Motor neuron (in vitro differentiated cells): Measurements from ENCODE around the gene SF3A1. TPM values are rescaled to one million over a fixed set of nuclear protein-coding genes. Genes with fewer than 3 reads are reported as not detected.
A peak's percentile ranks its signal among the peaks of the same experiment; 100 is the strongest.

ENCODE experiments used
- ATAC-seq, 8 experiments: fragments of 200-7000 bp; cut with Tn5 transposase; replicated peaks in 6 of 8; 2 replicates each; pipeline ENCODE4 v1.8.0; 2021; ENCODE audit warnings: mild to moderate bottlenecking in 8 of 8, moderate library complexity in 8 of 8
- H3K27ac ChIP-seq, 2 donors: fragments of 250-450 bp; sonication (Bioruptor Pico); 2 replicates each; pipeline ENCODE4 v1.9.0; 2021; ENCODE audit warnings: antibody characterized with exemption in 2 of 2, mild to moderate bottlenecking in 2 of 2, moderate library complexity in 1 of 2
- H3K4me1 ChIP-seq, 2 donors: fragments of 250-450 bp; sonication (Bioruptor Pico); replicated peaks in 1 of 2; 2 replicates each; pipeline ENCODE4 v1.6.1; 2021; ENCODE audit warnings: antibody characterized with exemption in 2 of 2, mild to moderate bottlenecking in 2 of 2, moderate library complexity in 1 of 2
- H3K4me3 ChIP-seq, 5 donors: fragments of 250-450 bp; sonication (Bioruptor Pico); 2 replicates each; pipeline ENCODE4 v1.9.0; 2021; ENCODE audit warnings: antibody characterized with exemption in 5 of 5, mild to moderate bottlenecking in 5 of 5, moderate library complexity in 4 of 5
- WGBS, 10 experiments: fragments of 450-650 bp; shearing (Covaris generic); methylation state at CpG; one replicate each; pipeline ENCODE4 v1.0.0; 2022; 5-methylcytosine and 5-hydroxymethylcytosine counted together
- in situ Hi-C, 9 experiments: fragments of 400-800 bp; cut with MboI; loops; one replicate each; pipeline ENCODE4 v1.15.0; 2021; ENCODE audit warnings: low sequenced_read_pairs in 9 of 9, low pct_unique_long_range_greater_than_20kb in 2 of 9; ENCODE audit not compliant: unreplicated experiment in 9 of 9
- total RNA-seq, 8 experiments: library from RNA; unstranded; fragments of 300-600 nt; gene quantifications; 2 replicates each; pipeline versions ENCODE4 v1.2.3 to v1.2.4, GENCODE V29; 2022

SF3A1 gene
- total RNA-seq, 8 experiments from 2014 or later, result 20.5 to 81.4 (median 34.6) TPM

- Histone ChIP-seq H3K4me3 (peak overlapping the region in 1 of 5 donors; percentile 51), H3K27ac (peak overlapping the region; percentile 6 to 42), H3K4me1 (peaks cover 11 to 21% of the 10 kb centered on the region in 2 donors)
- 0 to 50% (median 25%) methylated on average over 1 to 3 of the region's 3 CpGs; no CpG with 5 or more reads in 7 of the 10 experiments for WGBS, 10 experiments
- ATAC-seq, result peak in 7 of 8 experiments; percentile 2 to 9 (median 3)
- in situ Hi-C loops, result no loop called here
Measured at GRCh38 chr22:30290342-30291057, 66.2 kb downstream of the SF3A1 start.

- peak overlapping the region; percentile 50 to 70 (median 51) for H3K4me3 ChIP-seq
- in situ Hi-C loops, result no loop called here
- 0 to 33% (median 24%) methylated on average over 1 to 9 of the region's 12 CpGs; no CpG with 5 or more reads in 7 of the 10 experiments for WGBS, 10 experiments
- peak in 1 of 8 experiments; percentile 3 for ATAC-seq
- H3K27ac ChIP-seq, result peak overlapping the region; percentile 6 to 42
- H3K4me1 ChIP-seq, result peaks cover 11 to 21% of the 10 kb centered on the region in 2 donors
Measured at GRCh38 chr22:30289980-30290313, 66.7 kb downstream of the SF3A1 start.

- peak; percentile 73 to 88 (median 84) for ATAC-seq
- 0 to 3% methylated on average over 3 to 7 of the region's 85 CpGs; no CpG with 5 or more reads in 8 of the 10 experiments for WGBS, 10 experiments
- Histone ChIP-seq H3K27ac (peak within 1 kb of the TSS; percentile 57 to 66), H3K4me1 (peaks cover 11 to 21% of the 10 kb centered on the region in 2 donors), H3K4me3 (peak within 1 kb of the TSS; percentile 50 to 70 (median 51))
- in situ Hi-C loops, result no loop called here
Measured at GRCh38 chr22:30289141-30289979, 67.3 kb downstream of the SF3A1 start, which contains the start of gene CASTOR1. CASTOR1 (minus strand) TSS chr22:30289505; CDS start chr22:30289497, 8 bp downstream.

DNA sequence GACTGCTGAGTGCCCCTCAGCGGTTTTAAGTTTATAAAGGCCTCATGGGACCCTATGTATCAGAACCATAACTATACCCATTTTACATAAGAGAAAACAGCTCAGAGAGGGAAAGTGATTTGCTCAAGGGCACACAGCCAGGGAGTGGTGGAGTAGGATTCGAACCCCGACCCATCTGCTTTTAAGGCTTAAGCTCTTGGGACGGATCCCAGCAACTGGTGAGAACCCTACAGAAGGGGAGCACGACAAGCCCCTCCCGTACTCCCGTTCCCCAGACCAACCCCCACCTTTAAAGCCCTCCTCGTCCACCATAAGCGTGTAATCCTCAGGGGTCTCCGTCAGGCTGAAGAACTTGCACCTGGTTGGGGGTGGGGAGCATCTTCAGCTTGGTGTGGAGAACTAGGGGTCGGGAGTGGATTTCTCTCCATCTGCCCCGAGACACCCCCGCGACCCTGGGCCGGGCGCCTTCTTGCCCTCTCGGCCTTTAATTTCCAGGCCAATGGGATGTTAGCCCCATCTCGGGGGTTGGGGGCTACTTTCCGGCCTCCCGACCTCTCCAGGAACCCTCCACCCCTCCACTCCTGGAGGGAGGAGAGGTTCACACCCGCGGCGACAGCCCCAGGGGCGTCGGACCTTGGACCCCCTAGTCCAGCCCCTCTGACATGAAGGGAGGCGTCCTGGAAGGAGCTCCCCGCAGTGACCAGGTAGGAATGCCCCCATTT is 68.1 kb downstream of the SF3A1 start:
- peaks cover 11 to 21% of the 10 kb centered on the region in 2 donors for H3K4me1 ChIP-seq
- no peak for ATAC-seq
- H3K27ac ChIP-seq, result peak overlapping the region; percentile 57 to 66
- in situ Hi-C loops, result no loop called here
- WGBS, 10 experiments, result 0 to 67% (median 18%) methylated on average over 1 to 11 of the region's 27 CpGs; no CpG with 5 or more reads in 5 of the 10 experiments
- H3K4me3 ChIP-seq, result peak overlapping the region; percentile 50 to 70 (median 51)

DNA sequence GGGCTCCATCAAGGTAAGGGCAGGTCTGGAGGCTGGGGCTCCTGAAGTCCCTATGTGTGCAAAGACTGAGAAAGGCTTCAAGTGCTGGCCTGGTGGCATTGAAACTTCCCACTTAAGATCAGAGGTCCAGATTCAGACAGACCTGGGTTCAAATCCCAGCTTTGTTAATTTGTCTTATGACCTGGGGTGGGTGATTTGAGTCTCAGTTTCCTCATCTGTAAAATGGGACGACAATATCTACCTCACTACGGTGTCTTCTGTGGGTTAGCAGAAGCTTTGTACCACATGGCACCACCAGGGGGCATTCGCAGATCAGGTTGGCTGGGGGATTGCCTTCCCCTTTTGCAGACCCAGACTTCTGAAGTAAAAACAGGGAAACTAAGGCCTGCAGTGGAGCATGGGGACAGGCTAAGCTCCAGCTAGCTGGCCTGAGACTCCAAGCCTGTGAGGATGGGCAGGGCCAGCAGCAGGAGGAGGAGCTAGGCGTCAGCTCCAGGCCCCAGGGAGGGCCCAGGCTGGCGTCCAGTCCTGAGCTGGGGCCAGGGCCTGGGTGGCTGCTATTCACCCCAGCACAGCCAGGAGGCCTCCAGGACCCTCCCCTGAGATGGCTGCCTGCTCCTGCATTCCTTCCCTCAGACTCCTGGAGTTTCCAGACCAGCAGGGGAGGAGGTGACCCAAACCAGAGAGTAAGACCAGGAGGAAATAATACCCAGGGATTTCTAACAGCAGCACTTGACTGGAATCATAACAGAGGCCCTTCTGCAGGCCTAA is 68.9 kb downstream of the SF3A1 start:
- in situ Hi-C loops, result no loop called here
- Histone ChIP-seq H3K4me3 (peak overlapping the region in 3 of 5 donors; percentile 51 to 70 (median 51)), H3K4me1 (peaks cover 11 to 21% of the 10 kb centered on the region in 2 donors), H3K27ac (no peak overlapping the region)
- 0 to 100% (median 30%) methylated on average over 1 to 3 of the region's 5 CpGs; no CpG with 5 or more reads in 2 of the 10 experiments for WGBS, 10 experiments
- peak; percentile 10 to 54 (median 30) for ATAC-seq

DNA sequence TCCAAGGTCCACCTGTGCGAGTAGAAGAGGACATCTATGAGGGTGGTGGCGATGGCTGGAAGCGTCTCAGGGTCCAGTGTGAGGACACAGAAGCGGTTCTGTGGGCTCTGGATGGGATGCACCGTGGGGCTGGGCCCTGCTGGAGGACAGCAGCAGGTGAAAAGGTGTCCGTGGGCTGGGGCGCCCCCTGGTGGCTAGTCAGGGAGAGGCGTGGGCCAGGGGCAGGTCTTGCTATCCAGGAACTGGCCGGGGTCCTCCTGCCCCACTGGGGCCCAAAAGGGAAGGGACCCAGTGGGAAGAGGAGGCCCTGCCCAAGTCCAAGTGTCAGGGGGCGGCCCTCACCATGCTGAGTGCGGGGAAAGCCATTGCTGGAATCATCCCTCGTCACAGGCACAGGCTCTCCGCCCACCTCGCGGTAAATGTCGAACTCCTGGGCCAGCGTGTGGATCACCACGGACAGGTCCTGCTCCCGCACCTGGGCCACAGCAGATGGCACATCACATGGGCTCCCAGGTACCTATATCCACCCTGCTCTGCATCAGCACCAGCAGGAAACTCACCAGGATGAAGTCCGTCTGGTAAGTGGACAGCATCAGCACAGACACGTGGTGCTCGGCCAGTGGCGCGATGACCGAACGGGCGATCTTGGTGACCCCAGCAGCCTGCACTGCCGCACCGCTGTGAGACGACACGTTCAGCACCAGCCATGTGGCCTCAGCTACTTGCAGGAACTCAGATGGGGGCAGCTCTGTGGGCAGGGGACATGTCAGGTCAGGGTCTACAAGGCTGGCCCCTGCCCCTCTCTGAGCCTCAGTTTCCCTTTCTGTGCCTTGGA is 69.7 kb downstream of the SF3A1 start:
- ATAC-seq, result peak in 1 of 8 experiments; percentile 3
- H3K4me3 ChIP-seq, result no peak overlapping the region
- in situ Hi-C loops, result no loop called here
- peaks cover 11 to 21% of the 10 kb centered on the region in 2 donors for H3K4me1 ChIP-seq
- H3K27ac ChIP-seq, result no peak overlapping the region
- WGBS, 10 experiments, result 33 to 100% (median 71%) methylated on average over 1 to 18 of the region's 31 CpGs; no CpG with 5 or more reads in 3 of the 10 experiments

GRCh38 chr22:30286331-30286730 is 70.4 kb downstream of the SF3A1 start:
- ATAC-seq, result no peak
- no peak overlapping the region for H3K27ac ChIP-seq
- in situ Hi-C loops, result no loop called here
- H3K4me3 ChIP-seq, result no peak overlapping the region
- 50 to 77% methylated on average over 1 to 3 of the region's 5 CpGs; no CpG with 5 or more reads in 8 of the 10 experiments for WGBS, 10 experiments
- H3K4me1 ChIP-seq, result peaks cover 11 to 20% of the 10 kb centered on the region in 2 donors

DNA sequence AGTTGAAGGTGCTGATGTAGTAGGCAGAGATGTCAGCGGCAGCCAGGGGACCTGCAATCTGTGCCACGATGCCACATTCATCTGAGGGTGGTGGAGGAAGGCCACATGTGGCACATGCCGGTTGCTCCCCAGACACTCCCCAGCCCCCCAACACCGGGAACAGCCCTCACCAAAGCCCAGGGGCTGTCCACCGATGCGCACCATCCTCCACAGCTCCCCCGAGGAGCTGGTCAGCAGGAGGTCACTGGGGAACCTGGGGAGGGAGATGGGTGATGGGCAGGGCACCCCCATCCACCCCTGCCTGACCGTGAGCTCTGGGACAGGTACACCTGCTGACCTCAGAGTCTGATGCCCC is 70.9 kb downstream of the SF3A1 start:
- no peak for ATAC-seq
- WGBS, 10 experiments, result 89% methylated on average over 5 of the region's 8 CpGs; no CpG with 5 or more reads in 9 of the 10 experiments
- Histone ChIP-seq H3K4me1 (peaks cover 8 to 15% of the 10 kb centered on the region in 2 donors), H3K27ac (no peak overlapping the region), H3K4me3 (no peak overlapping the region)
- in situ Hi-C loops, result no loop called here

- Histone ChIP-seq H3K4me1 (peaks cover 2 to 10% of the 10 kb centered on the region in 2 donors), H3K4me3 (no peak overlapping the region), H3K27ac (no peak overlapping the region)
- 0 to 90% (median 88%) methylated on average over 1 to 16 of the region's 27 CpGs; no CpG with 5 or more reads in 5 of the 10 experiments for WGBS, 10 experiments
- ATAC-seq, result no peak
- in situ Hi-C loops, result no loop called here
Measured at GRCh38 chr22:30285176-30285845, 71.4 kb downstream of the SF3A1 start.

DNA sequence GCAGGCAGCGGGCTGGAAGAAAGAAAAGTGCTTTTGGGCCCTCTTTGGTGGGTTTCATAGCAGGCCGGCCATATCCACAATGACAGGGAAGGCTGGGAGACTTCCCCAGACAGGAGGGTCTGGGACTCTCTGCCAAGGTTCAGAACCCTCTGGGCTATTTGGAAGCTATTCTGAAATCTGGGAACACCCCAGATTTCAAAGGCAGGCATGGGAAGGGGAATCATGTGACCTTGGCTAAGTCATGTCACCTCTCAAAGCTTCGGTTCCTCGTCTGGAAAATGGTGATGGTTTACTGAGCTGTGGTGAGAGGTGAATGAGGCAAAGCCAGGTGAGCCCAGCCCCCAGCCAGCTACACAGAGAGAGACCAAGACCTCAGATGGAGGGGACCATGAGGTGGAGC is 72.0 kb downstream of the SF3A1 start:
- WGBS, 10 experiments, result 73 to 100% (median 93%) methylated on average over 1 to 3 of the region's 4 CpGs; no CpG with 5 or more reads in 3 of the 10 experiments
- in situ Hi-C loops, result no loop called here
- Histone ChIP-seq H3K4me1 (peaks cover 2 to 4% of the 10 kb centered on the region in 2 donors), H3K4me3 (no peak overlapping the region), H3K27ac (no peak overlapping the region)
- no peak for ATAC-seq

- Histone ChIP-seq H3K4me3 (no peak overlapping the region), H3K4me1 (peaks cover 2 to 4% of the 10 kb centered on the region in 2 donors), H3K27ac (no peak overlapping the region)
- 71% methylated on average over 4 of the region's 9 CpGs; no CpG with 5 or more reads in 9 of the 10 experiments for whole genome bisulfite sequencing, 10 experiments
- in situ Hi-C loops, result no loop called here
- no peak for ATAC-seq
Measured at GRCh38 chr22:30284172-30284571, 72.5 kb downstream of the SF3A1 start.
